ENCODE results near the gene LETMD1. TPM values are rescaled to one million over a fixed set of nuclear protein-coding genes. Genes with fewer than 3 reads are reported as not detected.

Gene LETMD1
- total RNA-seq, 4 donors from 2014 or later = 62.9 to 106 (median 86.7) TPM

GRCh38 chr12:51062631-51063397 lies 14.7 kb downstream of the LETMD1 start:
- H3K36me3 ChIP-seq = peaks cover 66 to 79% of the 10 kb centered on the region in 2 donors
- 83 to 87% methylated on average over 9 of the region's 9 CpGs for WGBS, 2 donors

GRCh38 chr12:51065530-51065929 lies 17.4 kb downstream of the LETMD1 start:
- TF ChIP-seq POLR2A (IDR thresholded peaks at IDR 0.05) (no peak), CTCF (IDR thresholded peaks at IDR 0.05) (no peak)
- Histone ChIP-seq H3K4me1 (no peaks in the 10 kb centered on the region), H3K9me3 (no peaks in the 10 kb centered on the region), H3K27me3 (no peaks in the 10 kb centered on the region), H3K4me3 (replicated peaks in 1 of 3) (no peak overlapping the region), H3K36me3 (peaks cover 51 to 65% of the 10 kb centered on the region in 2 donors), H3K27ac (no peak overlapping the region)
- WGBS, 2 donors = 97% methylated on average over 5 of the region's 5 CpGs
- intact Hi-C loops (cut with DNase I) = no loop called here
- DNase-seq = no peak

More at GRCh38 chr12:51062631-51063397, 14.7 kb downstream of the LETMD1 start:
- Histone ChIP-seq H3K27me3 (no peaks in the 10 kb centered on the region), H3K9me3 (no peaks in the 10 kb centered on the region), H3K4me1 (no peaks in the 10 kb centered on the region), H3K4me3 (replicated peaks in 1 of 3) (no peak overlapping the region), H3K27ac (no peak overlapping the region)
- no peak for DNase-seq
- intact Hi-C loops (cut with DNase I) = no loop called here
- TF ChIP-seq POLR2A (IDR thresholded peaks at IDR 0.05) (no peak), CTCF (IDR thresholded peaks at IDR 0.05) (no peak)

GRCh38 chr12:51067229-51067628 lies 19.1 kb downstream of the LETMD1 start:
- no peaks in the 10 kb centered on the region for H3K4me1 ChIP-seq
- no peak overlapping the region for H3K27ac ChIP-seq
- intact Hi-C loops (cut with DNase I) = no loop called here
- H3K27me3 ChIP-seq = no peaks in the 10 kb centered on the region
- no peak for DNase-seq
- H3K4me3 ChIP-seq (replicated peaks in 1 of 3) = no peak overlapping the region
- peaks cover 56 to 71% of the 10 kb centered on the region in 2 donors for H3K36me3 ChIP-seq
- WGBS, 2 donors = 95 to 97% methylated on average over 4 of the region's 4 CpGs
- H3K9me3 ChIP-seq = no peaks in the 10 kb centered on the region
- TF ChIP-seq POLR2A (IDR thresholded peaks at IDR 0.05) (no peak), CTCF (IDR thresholded peaks at IDR 0.05) (no peak)

- H3K27me3 ChIP-seq = no peaks in the 10 kb centered on the region
- no peaks in the 10 kb centered on the region for H3K4me1 ChIP-seq
- intact Hi-C loops (cut with DNase I) = no loop called here
- TF ChIP-seq CTCF (IDR thresholded peaks at IDR 0.05) (no peak), POLR2A (IDR thresholded peaks at IDR 0.05) (no peak)
- H3K27ac ChIP-seq = no peak overlapping the region
- H3K9me3 ChIP-seq = no peaks in the 10 kb centered on the region
- H3K36me3 ChIP-seq = peaks cover 54 to 69% of the 10 kb centered on the region in 2 donors
- H3K4me3 ChIP-seq (replicated peaks in 1 of 3) = no peak overlapping the region
- WGBS, 2 donors = 82 to 85% methylated on average over 7 of the region's 7 CpGs
- no peak for DNase-seq
These were observed 19.6 kb downstream of the LETMD1 start for GRCh38 chr12:51067771-51068170.

GRCh38 chr12:51070004-51070403 lies 21.9 kb downstream of the LETMD1 start:
- 92 to 93% methylated on average over 3 of the region's 3 CpGs for WGBS, 2 donors
- no peak overlapping the region for H3K27ac ChIP-seq
- TF ChIP-seq CTCF (IDR thresholded peaks at IDR 0.05) = no peak
- TF ChIP-seq POLR2A (IDR thresholded peaks at IDR 0.05) = no peak

More at GRCh38 chr12:51070004-51070403, 21.9 kb downstream of the LETMD1 start:
- Histone ChIP-seq H3K4me1 (no peaks in the 10 kb centered on the region), H3K27me3 (no peaks in the 10 kb centered on the region), H3K36me3 (peaks cover 44 to 58% of the 10 kb centered on the region in 2 donors), H3K4me3 (replicated peaks in 1 of 3) (no peak overlapping the region), H3K9me3 (no peaks in the 10 kb centered on the region)
- intact Hi-C loops (cut with DNase I) = no loop called here
- no peak for DNase-seq

Measured in thyroid gland (tissue), 4 donors.